ENCODE measurements around the gene PPP6R3. TPM values are rescaled to one million over a fixed set of nuclear protein-coding genes. Genes with fewer than 3 reads are reported as not detected.

The PPP6R3 gene
- total RNA-seq, 1 donor from 2014 or later: 81.3 TPM

DNA sequence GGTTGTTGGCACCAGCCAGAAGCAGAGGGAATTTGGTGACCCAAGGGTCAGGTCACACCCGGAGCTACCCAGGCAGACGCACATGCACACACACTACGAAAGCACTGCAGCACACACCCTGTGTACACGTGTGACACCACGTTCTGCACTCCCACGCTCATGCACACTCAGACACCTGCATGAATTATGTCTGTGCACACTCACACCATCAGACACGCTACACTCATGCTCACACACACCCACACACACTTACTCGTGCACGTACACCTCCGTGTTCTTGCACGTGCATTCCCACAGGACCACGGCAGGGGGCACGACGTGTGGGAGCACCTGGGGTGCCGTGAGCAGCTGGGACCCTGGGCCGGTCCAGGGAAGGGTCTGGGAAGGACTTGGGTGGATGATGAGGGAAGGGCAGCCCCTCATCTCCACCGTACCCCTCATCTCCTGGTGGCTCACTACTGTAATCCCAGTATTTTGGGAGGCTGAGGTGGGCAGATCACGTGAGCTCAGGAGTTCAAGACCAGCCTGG, 203.0 kb downstream of the PPP6R3 start:
- DNase-seq (ENCODE audit: low spot score): no peak

DNA sequence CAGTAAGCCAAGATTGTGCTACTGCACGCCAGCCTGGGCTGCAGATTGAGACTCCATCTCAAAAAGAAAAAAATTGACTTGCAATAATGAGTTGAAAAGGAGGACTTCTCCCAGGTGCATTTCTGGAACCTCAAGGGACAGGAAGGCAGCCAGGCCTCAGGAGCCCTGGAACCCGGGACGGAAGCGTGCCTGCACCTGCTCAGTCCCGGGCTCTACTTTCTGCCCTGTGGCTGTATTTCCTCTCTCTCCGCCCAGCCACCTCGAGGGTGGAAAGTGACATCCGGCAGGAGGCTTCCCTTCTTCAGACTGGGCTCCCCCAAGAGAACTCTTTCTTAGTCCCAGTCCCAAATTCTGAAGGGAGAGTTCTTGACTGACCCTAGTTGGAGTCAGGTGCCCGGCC, 203.6 kb downstream of the PPP6R3 start:
- DNase-seq (ENCODE audit: low spot score): no peak

DNA sequence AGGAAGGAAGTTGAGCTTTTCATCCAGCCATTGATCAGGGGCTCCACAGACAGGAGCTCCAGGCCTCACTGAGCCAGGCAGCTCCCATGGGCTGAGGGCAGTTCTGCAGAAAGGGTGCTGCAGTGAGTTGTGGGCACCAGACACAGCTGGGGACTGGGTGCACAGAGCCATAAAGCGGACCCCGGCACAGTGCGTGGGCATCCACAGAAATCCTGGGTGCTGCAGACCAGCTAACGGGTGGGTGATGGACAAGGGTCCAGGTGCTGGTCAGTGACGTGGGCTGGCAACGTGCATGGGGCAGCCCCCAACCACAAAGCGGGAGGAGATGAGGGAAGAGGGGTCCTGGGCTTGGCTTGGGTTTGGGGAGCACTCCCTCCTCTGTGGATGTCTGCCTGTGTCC, 204.4 kb downstream of the PPP6R3 start:
- DNase-seq (ENCODE audit: low spot score): no peak

Other genes with a start within 250 kb of the PPP6R3 start
- 29.4 TPM for gene KMT5B, start 247.5 kb upstream of the PPP6R3 start, total RNA-seq
- gene C11orf24, start 188.8 kb upstream of the PPP6R3 start, total RNA-seq: 50.9 TPM
- gene LRP5, start 148.2 kb upstream of the PPP6R3 start, total RNA-seq: 59.9 TPM
- gene GAL, start 223.8 kb downstream of the PPP6R3 start, total RNA-seq: 1.4 TPM